Liver (tissue), 9 donors: Measurements from ENCODE around the gene COLEC12. TPM values are rescaled to one million over a fixed set of nuclear protein-coding genes. Genes with fewer than 3 reads are reported as not detected.

Experiments used
- DNase-seq: peaks from one replicate; pipeline ENCODE4 v3.0.0-alpha.2; 2017; ENCODE audit warnings: low spot score
- H3K27ac ChIP-seq, 2 donors: one replicate each; pipeline ENCODE4 v1.7.0; 2013; ENCODE audit warnings: inconsistent platforms in 2 of 2, low read length in 2 of 2, control low read depth in 1 of 2, low read depth in 1 of 2, mild to moderate bottlenecking in 1 of 2
- H3K27me3 ChIP-seq, 4 donors: one replicate each; pipeline versions ENCODE4 v1.6.1 to v1.7.0; 2013; ENCODE audit warnings: low read length in 3 of 4, inconsistent platforms in 1 of 4, mild to moderate bottlenecking in 1 of 4, moderate library complexity in 1 of 4; ENCODE audit not compliant: control insufficient read depth in 4 of 4, insufficient read depth in 4 of 4
- H3K36me3 ChIP-seq, 4 donors: one replicate each; pipeline versions ENCODE4 v1.6.1 to v1.7.0; 2013; ENCODE audit warnings: low read length in 3 of 4, mild to moderate bottlenecking in 3 of 4, low read depth in 1 of 4, moderate library complexity in 1 of 4; ENCODE audit not compliant: control insufficient read depth in 4 of 4, insufficient read depth in 3 of 4
- H3K4me1 ChIP-seq, 4 donors: one replicate each; pipeline versions ENCODE4 v1.6.1 to v1.7.0; 2013; ENCODE audit warnings: low read length in 3 of 4, mild to moderate bottlenecking in 3 of 4, moderate library complexity in 1 of 4; ENCODE audit not compliant: control insufficient read depth in 4 of 4, insufficient read depth in 4 of 4
- H3K4me3 ChIP-seq, 3 donors: one replicate each; pipeline versions ENCODE4 v1.6.1 to v1.7.0; 2013; ENCODE audit warnings: low read length in 3 of 3, control low read depth in 1 of 3, low read depth in 1 of 3, mild to moderate bottlenecking in 1 of 3
- H3K9ac ChIP-seq, 2 donors: one replicate each; pipeline ENCODE4 v1.7.0; 2013; ENCODE audit warnings: low read length in 2 of 2, mild to moderate bottlenecking in 2 of 2, moderate library complexity in 2 of 2, control low read depth in 1 of 2, low read depth in 1 of 2
- H3K9me3 ChIP-seq, 4 donors: one replicate each; pipeline versions ENCODE4 v1.6.1 to v1.7.0; 2013; ENCODE audit warnings: low read length in 3 of 4; ENCODE audit not compliant: control insufficient read depth in 4 of 4
- ATF3 ChIP-seq: IDR thresholded peaks from 2 replicates; pipeline ENCODE4 v1.6.1; 2016; ENCODE audit warnings: antibody characterized with exemption
- EGR1 ChIP-seq, 2 donors: IDR thresholded peaks; 2 replicates each; pipeline ENCODE4 v1.6.1; 2016 to 2018; ENCODE audit warnings: antibody characterized with exemption in 2 of 2, low read depth in 2 of 2
- FOXA2 ChIP-seq: IDR thresholded peaks from 2 replicates; pipeline ENCODE4 v1.6.1; 2016; ENCODE audit warnings: antibody characterized with exemption
- GABPA ChIP-seq, 2 donors: IDR thresholded peaks in 1 of 2; conservative IDR thresholded peaks in 1 of 2; 2 replicates each; pipeline ENCODE4 v1.6.1; 2016; ENCODE audit warnings: antibody characterized with exemption in 2 of 2, mild to moderate bottlenecking in 1 of 2, moderate library complexity in 1 of 2
- HNF4A ChIP-seq, 2 donors: conservative IDR thresholded peaks; 2 replicates each; pipeline ENCODE4 v1.6.1; 2016; ENCODE audit warnings: antibody characterized with exemption in 2 of 2, mild to moderate bottlenecking in 2 of 2
- HNF4G ChIP-seq: IDR thresholded peaks from 2 replicates; pipeline ENCODE4 v1.6.1; 2016; ENCODE audit warnings: antibody characterized with exemption
- JUND ChIP-seq, 2 donors: IDR thresholded peaks; 2 replicates each; pipeline ENCODE4 v1.6.1; 2016; ENCODE audit warnings: antibody characterized with exemption in 2 of 2
- RAD21 ChIP-seq, 2 donors: IDR thresholded peaks; 2 replicates each; pipeline ENCODE4 v1.6.1; 2016; ENCODE audit warnings: antibody characterized with exemption in 2 of 2, mild to moderate bottlenecking in 2 of 2
- REST ChIP-seq: IDR thresholded peaks from 2 replicates; pipeline ENCODE4 v1.6.1; 2016; ENCODE audit warnings: antibody characterized with exemption, mild to moderate bottlenecking
- RXRA ChIP-seq, 2 donors: IDR thresholded peaks; 2 replicates each; pipeline ENCODE4 v1.6.1; 2017 to 2018; ENCODE audit warnings: antibody characterized with exemption in 2 of 2, mild to moderate bottlenecking in 1 of 2
- SP1 ChIP-seq: IDR thresholded peaks from 2 replicates; pipeline ENCODE4 v1.6.1; 2018; ENCODE audit warnings: antibody characterized with exemption, mild to moderate bottlenecking
- TAF1 ChIP-seq: conservative IDR thresholded peaks from 2 replicates; pipeline ENCODE4 v1.6.1; 2016; ENCODE audit warnings: antibody characterized with exemption, mild to moderate bottlenecking
- YY1 ChIP-seq: IDR thresholded peaks from 2 replicates; pipeline ENCODE4 v1.6.1; 2016; ENCODE audit warnings: antibody characterized with exemption, mild to moderate bottlenecking
- ZBTB33 ChIP-seq: IDR thresholded peaks from 2 replicates; pipeline ENCODE4 v1.6.1; 2016; ENCODE audit warnings: antibody characterized with exemption
- WGBS: extraction: QIAGEN DNeasy Blood & Tissue Kit; methylation state at CpG from one replicate; pipeline ENCODE4 v1.1.7; 2013; 5-methylcytosine and 5-hydroxymethylcytosine counted together
- polyA plus RNA-seq, 2 donors: library from polyadenylated mRNA; stranded (reverse) in 1 of 2; unstranded in 1 of 2; fragments of 200-250 nt in 1 of 2; fragments of >200 nt in 1 of 2; fragmentation: Nextera tagmentation in 1 of 2; extraction: Ambion mirVana in 1 of 2; gene quantifications; one replicate each; pipeline versions ENCODE4 v1.2.1 to v1.2.3, GENCODE V29; 2013 to 2015
- total RNA-seq, 2 donors: library from RNA; depleted of rRNA; stranded (reverse); fragments of >200 nt; gene quantifications; one replicate each; pipeline ENCODE4 v1.2.3, GENCODE V29; 2014
- TF ChIP-seq, protein P1 (sequence below): fragments of 150-350 bp; IDR thresholded peaks from 2 replicates; pipeline ENCODE4 v1.5.1; 2017; ENCODE audit warnings: improper control_type of control experiment, low read depth, low read length; ENCODE audit not compliant: missing input control
- donor health status: healthy.
- donor health status: healthy.
- donor health status: healthy.
- donor health status: healthy.
- donor health status: healthy.

Gene COLEC12
- total and polyA plus RNA-seq, 4 donors, result 0.03 to 1.6 (median 0.28) TPM

DNA sequence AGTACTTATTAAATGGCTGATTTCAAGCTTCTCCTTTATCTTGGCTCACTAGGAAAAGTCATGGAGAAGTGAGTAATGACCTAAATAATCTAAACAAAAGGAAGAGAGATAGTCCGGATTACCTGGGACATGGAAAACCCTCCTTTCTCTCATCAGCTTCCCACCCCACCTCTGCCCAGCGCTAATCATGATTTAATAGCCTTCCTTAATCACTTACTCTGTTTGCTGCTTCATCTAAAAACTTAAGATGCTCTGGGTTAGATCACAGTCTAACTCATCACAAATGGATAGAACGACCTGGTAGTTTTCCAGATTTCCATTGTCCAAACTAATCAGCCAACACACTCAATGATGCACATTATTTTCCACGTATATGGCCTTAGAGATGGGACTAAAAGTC is 144.8 kb downstream of the COLEC12 start:
- DNase-seq, result no peak
- no peak overlapping the region for H3K27ac ChIP-seq
- no peaks in the 10 kb centered on the region for H3K36me3 ChIP-seq
- H3K4me1 ChIP-seq, result no peaks in the 10 kb centered on the region
- H3K9ac ChIP-seq, result no peak overlapping the region
- H3K27me3 ChIP-seq, result peaks cover 0 to 8% (median 0%) of the 10 kb centered on the region in 4 donors
- TF ChIP-seq HNF4G, result no peak
- TF ChIP-seq JUND (IDR thresholded peaks at IDR 0.05), result no peak
- TF ChIP-seq RXRA (IDR thresholded peaks at IDR 0.05), result no peak
- no peak for TF ChIP-seq REST
- no peak for TF ChIP-seq ATF3
- TF ChIP-seq SP1, result no peak
- TF ChIP-seq, protein P1, sequence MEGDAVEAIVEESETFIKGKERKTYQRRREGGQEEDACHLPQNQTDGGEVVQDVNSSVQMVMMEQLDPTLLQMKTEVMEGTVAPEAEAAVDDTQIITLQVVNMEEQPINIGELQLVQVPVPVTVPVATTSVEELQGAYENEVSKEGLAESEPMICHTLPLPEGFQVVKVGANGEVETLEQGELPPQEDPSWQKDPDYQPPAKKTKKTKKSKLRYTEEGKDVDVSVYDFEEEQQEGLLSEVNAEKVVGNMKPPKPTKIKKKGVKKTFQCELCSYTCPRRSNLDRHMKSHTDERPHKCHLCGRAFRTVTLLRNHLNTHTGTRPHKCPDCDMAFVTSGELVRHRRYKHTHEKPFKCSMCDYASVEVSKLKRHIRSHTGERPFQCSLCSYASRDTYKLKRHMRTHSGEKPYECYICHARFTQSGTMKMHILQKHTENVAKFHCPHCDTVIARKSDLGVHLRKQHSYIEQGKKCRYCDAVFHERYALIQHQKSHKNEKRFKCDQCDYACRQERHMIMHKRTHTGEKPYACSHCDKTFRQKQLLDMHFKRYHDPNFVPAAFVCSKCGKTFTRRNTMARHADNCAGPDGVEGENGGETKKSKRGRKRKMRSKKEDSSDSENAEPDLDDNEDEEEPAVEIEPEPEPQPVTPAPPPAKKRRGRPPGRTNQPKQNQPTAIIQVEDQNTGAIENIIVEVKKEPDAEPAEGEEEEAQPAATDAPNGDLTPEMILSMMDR, result no peak
- TF ChIP-seq ZBTB33, result no peak
- TF ChIP-seq FOXA2, result no peak
- no peak for TF ChIP-seq EGR1 (IDR thresholded peaks at IDR 0.05; ENCODE audit: low read depth in 2 of 2)
- no peak for TF ChIP-seq YY1
- no peak for TF ChIP-seq RAD21 (IDR thresholded peaks at IDR 0.05)
- WGBS, result 83% methylated on average over 4 of the region's 4 CpGs
- H3K9me3 ChIP-seq, result no peaks in the 10 kb centered on the region
- H3K4me3 ChIP-seq, result no peak overlapping the region

DNA sequence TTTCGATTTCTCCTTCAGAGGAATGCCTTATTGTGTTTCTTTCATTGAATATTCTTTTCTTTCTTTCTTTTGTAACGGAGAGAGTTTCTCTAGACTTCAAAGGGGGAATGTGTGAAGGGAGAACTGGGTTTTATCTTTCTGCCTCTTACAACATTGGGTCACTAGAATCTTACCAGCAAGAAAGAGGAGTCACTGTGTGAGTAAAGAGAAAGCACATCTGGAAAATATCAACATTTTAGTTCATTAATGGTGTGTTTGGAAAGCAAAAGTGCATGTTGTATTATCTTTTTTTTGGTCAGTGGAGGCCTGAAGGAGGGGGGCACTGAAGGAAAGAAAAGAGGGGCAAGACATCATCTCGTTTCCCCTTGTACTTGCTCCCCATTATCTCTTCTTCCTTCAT is 146.0 kb downstream of the COLEC12 start:
- WGBS, result 69% methylated on average over 3 of the region's 3 CpGs
- Histone ChIP-seq H3K9me3 (no peaks in the 10 kb centered on the region), H3K36me3 (no peaks in the 10 kb centered on the region), H3K9ac (no peak overlapping the region), H3K27me3 (peaks cover 0 to 6% (median 0%) of the 10 kb centered on the region in 4 donors), H3K27ac (no peak overlapping the region), H3K4me3 (no peak overlapping the region), H3K4me1 (no peaks in the 10 kb centered on the region)
- TF ChIP-seq RXRA (IDR thresholded peaks at IDR 0.05) (no peak), FOXA2 (no peak), TAF1 (no peak), HNF4A (conservative IDR thresholded peaks at IDR 0.05) (no peak), JUND (IDR thresholded peaks at IDR 0.05) (no peak), GABPA (IDR thresholded peaks at IDR 0.05 in 1 of 2, conservative IDR thresholded peaks at IDR 0.05 in 1 of 2) (no peak)
- DNase-seq, result no peak
